ENCODE data around the gene PIEZO1. TPM values are rescaled to one million over a fixed set of nuclear protein-coding genes. Genes with fewer than 3 reads are reported as not detected.

The PIEZO1 gene
- total and polyA plus RNA-seq, 8 donors: 16.3 to 255 (median 31.8) TPM

GRCh38 chr16:88764913-88765349 lies 20.1 kb downstream of the PIEZO1 start:
- Histone ChIP-seq H3K36me3 (no peaks in the 10 kb centered on the region), H3K4me3 (no peak overlapping the region), H3K4me1 (peaks cover 0 to 6% (median 0%) of the 10 kb centered on the region in 3 donors), H3K9me3 (no peaks in the 10 kb centered on the region), H3K27me3 (no peaks in the 10 kb centered on the region), H3K27ac (peak overlapping the region; percentile 13 to 70 (median 60))
- intact Hi-C loops (cut with DNase I): no loop called here
- FAIRE-seq (no peak), DNase-seq (peak in 5 of 6 donors; percentile 67 to 87 (median 71)), ATAC-seq (peak; percentile 46 to 83 (median 66))
- TF ChIP-seq CTCF (IDR thresholded peaks at IDR 0.05): no peak
- 53 to 60% methylated on average over 9 of the region's 9 CpGs for WGBS, 2 donors

- Histone ChIP-seq H3K27me3 (no peaks in the 10 kb centered on the region), H3K9me3 (no peaks in the 10 kb centered on the region), H3K4me1 (peaks cover 0 to 6% (median 0%) of the 10 kb centered on the region in 3 donors), H3K4me3 (no peak overlapping the region), H3K27ac (peak overlapping the region; percentile 33 to 63 (median 54)), H3K36me3 (no peaks in the 10 kb centered on the region)
- no peak for FAIRE-seq
- 88 to 90% methylated on average over 19 of the region's 19 CpGs for WGBS, 2 donors
- intact Hi-C loops (cut with DNase I): no loop called here
- DNase-seq: peak in 1 of 6 donors; percentile 61
- no peak for TF ChIP-seq CTCF (IDR thresholded peaks at IDR 0.05)
- no peak for ATAC-seq
Measured at GRCh38 chr16:88764080-88764479, 20.9 kb downstream of the PIEZO1 start.

GRCh38 chr16:88763502-88764053 lies 21.4 kb downstream of the PIEZO1 start:
- Histone ChIP-seq H3K4me3 (no peak overlapping the region), H3K9me3 (no peaks in the 10 kb centered on the region), H3K4me1 (peaks cover 0 to 6% (median 0%) of the 10 kb centered on the region in 3 donors), H3K27me3 (no peaks in the 10 kb centered on the region), H3K27ac (peak overlapping the region; percentile 0 to 58 (median 42)), H3K36me3 (no peaks in the 10 kb centered on the region)
- WGBS, 2 donors: 44 to 48% methylated on average over 14 of the region's 14 CpGs
- intact Hi-C loops (cut with DNase I): no loop called here
- ATAC-seq: peak in 3 of 4 donors; percentile 3 to 51 (median 18)
- peak in 3 of 6 donors; percentile 45 to 70 (median 50) for DNase-seq
- TF ChIP-seq CTCF (IDR thresholded peaks at IDR 0.05): no peak
- no peak for FAIRE-seq

GRCh38 chr16:88762941-88763340 lies 22.1 kb downstream of the PIEZO1 start:
- FAIRE-seq: no peak
- Histone ChIP-seq H3K9me3 (no peaks in the 10 kb centered on the region), H3K27me3 (no peaks in the 10 kb centered on the region), H3K27ac (peak overlapping the region; percentile 0 to 58 (median 42)), H3K36me3 (no peaks in the 10 kb centered on the region), H3K4me3 (no peak overlapping the region), H3K4me1 (peaks cover 0 to 5% (median 0%) of the 10 kb centered on the region in 3 donors)
- DNase-seq: no peak
- intact Hi-C loops (cut with DNase I): no loop called here
- no peak for ATAC-seq
- TF ChIP-seq CTCF (IDR thresholded peaks at IDR 0.05): no peak
- 68 to 74% methylated on average over 10 of the region's 10 CpGs for whole genome bisulfite sequencing, 2 donors

GRCh38 chr16:88762258-88762870 lies 22.7 kb downstream of the PIEZO1 start:
- intact Hi-C loops (cut with DNase I): no loop called here
- DNase-seq (no peak), FAIRE-seq (no peak), ATAC-seq (no peak)
- Histone ChIP-seq H3K4me1 (no peaks in the 10 kb centered on the region), H3K9me3 (no peaks in the 10 kb centered on the region), H3K27me3 (no peaks in the 10 kb centered on the region), H3K27ac (peak overlapping the region in 2 of 4 donors; percentile 1 to 58), H3K4me3 (no peak overlapping the region), H3K36me3 (no peaks in the 10 kb centered on the region)
- TF ChIP-seq CTCF (IDR thresholded peaks at IDR 0.05): no peak
- WGBS, 2 donors: 59 to 67% methylated on average over 14 to 16 of the region's 16 CpGs

All from pancreas (tissue), 10 donors.